ENCODE data around the gene WNT7B. TPM values are rescaled to one million over a fixed set of nuclear protein-coding genes. Genes with fewer than 3 reads are reported as not detected.
A peak's percentile ranks its signal among the peaks of the same experiment; 100 is the strongest.

Gene WNT7B
- total RNA-seq, 6 experiments from 2014 or later, result 0.10 to 0.12 TPM; not detected in 4

DNA sequence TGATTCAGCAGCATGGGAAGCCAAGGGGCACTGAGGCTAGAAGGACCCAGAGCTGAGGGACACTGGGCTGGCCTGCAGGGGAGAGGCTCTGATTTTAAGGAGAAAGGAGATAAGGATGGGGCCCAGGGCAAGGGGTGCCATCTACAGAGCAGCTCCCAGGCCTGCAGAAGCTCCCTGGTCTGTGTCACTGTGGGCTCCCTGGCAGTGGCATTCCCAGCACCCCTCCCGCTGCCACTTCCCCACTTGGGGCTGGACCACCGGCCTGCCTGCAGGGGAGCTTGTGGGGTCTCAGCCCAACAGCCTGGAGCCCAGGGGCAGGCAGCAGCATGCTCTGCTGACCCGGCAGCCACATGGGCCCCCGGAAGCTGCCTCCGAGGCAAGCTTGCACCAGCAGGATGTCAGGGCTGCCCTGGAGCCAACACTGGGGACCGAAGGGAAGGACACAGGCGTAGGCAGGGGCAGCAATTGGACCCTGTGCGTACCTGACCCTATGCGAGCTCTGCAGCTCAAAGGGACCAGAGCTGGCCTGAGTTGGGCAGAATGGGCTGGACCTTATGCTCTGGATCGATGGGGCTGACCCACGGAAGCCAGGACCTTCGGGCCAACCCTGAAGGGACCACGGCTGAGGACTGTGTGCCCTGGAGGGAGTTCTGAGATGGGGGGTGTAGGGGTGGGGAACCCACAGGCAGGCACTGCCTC lies 35.4 kb upstream of the WNT7B start:
- intact Hi-C loops (cut with DNase I), result no loop called here
- H3K4me3 ChIP-seq, result no peak overlapping the region

GRCh38 chr22:46011627-46012181 lies 34.7 kb upstream of the WNT7B start:
- DNase-seq, result peak; percentile 22 to 55 (median 41)

More for the DNA sequence above, 35.4 kb upstream of the WNT7B start:
- Histone ChIP-seq H3K36me3 (no peaks in the 10 kb centered on the region), H3K27me3 (no peaks in the 10 kb centered on the region), H3K27ac (no peak overlapping the region), H3K4me1 (peaks cover 0 to 22% (median 9%) of the 10 kb centered on the region in 4 donors), H3K9me3 (no peaks in the 10 kb centered on the region)
- DNase-seq (peak in 2 of 3 donors; percentile 32 to 57), ATAC-seq (peak in 1 of 4 donors; percentile 1)
- TF ChIP-seq, protein P1, sequence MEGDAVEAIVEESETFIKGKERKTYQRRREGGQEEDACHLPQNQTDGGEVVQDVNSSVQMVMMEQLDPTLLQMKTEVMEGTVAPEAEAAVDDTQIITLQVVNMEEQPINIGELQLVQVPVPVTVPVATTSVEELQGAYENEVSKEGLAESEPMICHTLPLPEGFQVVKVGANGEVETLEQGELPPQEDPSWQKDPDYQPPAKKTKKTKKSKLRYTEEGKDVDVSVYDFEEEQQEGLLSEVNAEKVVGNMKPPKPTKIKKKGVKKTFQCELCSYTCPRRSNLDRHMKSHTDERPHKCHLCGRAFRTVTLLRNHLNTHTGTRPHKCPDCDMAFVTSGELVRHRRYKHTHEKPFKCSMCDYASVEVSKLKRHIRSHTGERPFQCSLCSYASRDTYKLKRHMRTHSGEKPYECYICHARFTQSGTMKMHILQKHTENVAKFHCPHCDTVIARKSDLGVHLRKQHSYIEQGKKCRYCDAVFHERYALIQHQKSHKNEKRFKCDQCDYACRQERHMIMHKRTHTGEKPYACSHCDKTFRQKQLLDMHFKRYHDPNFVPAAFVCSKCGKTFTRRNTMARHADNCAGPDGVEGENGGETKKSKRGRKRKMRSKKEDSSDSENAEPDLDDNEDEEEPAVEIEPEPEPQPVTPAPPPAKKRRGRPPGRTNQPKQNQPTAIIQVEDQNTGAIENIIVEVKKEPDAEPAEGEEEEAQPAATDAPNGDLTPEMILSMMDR (IDR thresholded peaks at IDR 0.05), result no peak
- TF ChIP-seq POLR2A (IDR thresholded peaks at IDR 0.05), result no peak
- WGBS (ENCODE audit: insufficient coverage, low coverage, low lambda C conversion rate, missing lambda C conversion rate), result 22% methylated on average over 4 of the region's 13 CpGs

DNA sequence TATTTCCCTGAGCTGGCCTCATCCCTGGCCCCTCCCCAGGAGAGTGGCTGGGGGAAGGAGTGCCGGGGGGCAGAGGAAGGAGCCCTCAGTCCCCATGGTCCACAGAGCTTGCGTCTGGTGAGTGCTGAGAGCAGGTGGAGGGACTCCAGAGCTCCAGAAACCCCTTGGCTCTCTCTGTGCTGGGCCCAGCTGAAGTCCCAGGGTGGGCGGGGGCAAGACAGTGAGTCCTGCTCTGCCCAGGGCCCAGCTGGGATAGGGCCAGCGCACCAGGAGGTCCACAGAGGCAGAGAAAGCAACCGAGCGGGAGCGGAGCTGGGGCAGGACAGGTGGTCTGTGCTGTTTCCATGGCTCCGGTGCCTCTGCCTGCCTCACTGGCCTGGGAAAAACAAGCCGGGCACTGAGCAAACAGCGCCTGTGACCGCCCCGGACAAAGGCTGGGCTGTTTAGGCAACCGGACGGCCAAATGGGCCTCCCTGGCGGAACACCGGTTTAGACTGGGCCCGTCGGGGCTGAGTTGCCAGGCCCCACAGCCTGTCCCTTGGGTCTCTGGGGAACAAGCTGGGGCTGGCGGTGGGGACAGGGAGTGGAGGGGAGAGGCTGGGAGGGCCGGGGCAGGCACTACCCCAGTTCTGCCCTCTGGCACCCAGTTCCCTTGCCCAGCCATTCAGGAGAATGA lies 34.1 kb upstream of the WNT7B start:
- no peak overlapping the region for H3K27ac ChIP-seq
- 75% methylated on average over 4 of the region's 20 CpGs for WGBS (ENCODE audit: insufficient coverage, low coverage, low lambda C conversion rate, missing lambda C conversion rate)
- peak; percentile 45 to 69 (median 61) for DNase-seq

More at GRCh38 chr22:46011627-46012181, 34.7 kb upstream of the WNT7B start:
- no peak for ATAC-seq
- Histone ChIP-seq H3K4me1 (peaks cover 0 to 28% (median 9%) of the 10 kb centered on the region in 4 donors), H3K9me3 (no peaks in the 10 kb centered on the region), H3K27me3 (no peaks in the 10 kb centered on the region), H3K36me3 (no peaks in the 10 kb centered on the region), H3K4me3 (no peak overlapping the region), H3K27ac (no peak overlapping the region)
- TF ChIP-seq, protein P1 (IDR thresholded peaks at IDR 0.05), result no peak
- no peak for TF ChIP-seq POLR2A (IDR thresholded peaks at IDR 0.05)
- no CpG with 5 or more reads among the region's 18 CpGs for WGBS (ENCODE audit: insufficient coverage, low coverage, low lambda C conversion rate, missing lambda C conversion rate)
- intact Hi-C loops (cut with DNase I), result no loop called here

GRCh38 chr22:46010207-46010867 lies 33.4 kb upstream of the WNT7B start:
- TF ChIP-seq, protein P1 (IDR thresholded peaks at IDR 0.05), result no peak
- no peak for TF ChIP-seq POLR2A (IDR thresholded peaks at IDR 0.05)
- no peaks in the 10 kb centered on the region for H3K9me3 ChIP-seq
- no peak for ATAC-seq
- peaks cover 0 to 33% (median 12%) of the 10 kb centered on the region in 4 donors for H3K4me1 ChIP-seq
- H3K36me3 ChIP-seq, result no peaks in the 10 kb centered on the region
- peak in 2 of 3 donors; percentile 2 to 35 for DNase-seq
- WGBS (ENCODE audit: insufficient coverage, low coverage, low lambda C conversion rate, missing lambda C conversion rate), result 77% methylated on average over 4 of the region's 8 CpGs
- no peak overlapping the region for H3K4me3 ChIP-seq
- intact Hi-C loops (cut with DNase I), result no loop called here
- H3K27me3 ChIP-seq, result no peaks in the 10 kb centered on the region
- H3K27ac ChIP-seq, result no peak overlapping the region

More for the DNA sequence above, 34.1 kb upstream of the WNT7B start:
- Histone ChIP-seq H3K9me3 (no peaks in the 10 kb centered on the region), H3K36me3 (no peaks in the 10 kb centered on the region), H3K4me1 (peaks cover 0 to 33% (median 12%) of the 10 kb centered on the region in 4 donors), H3K4me3 (no peak overlapping the region), H3K27me3 (no peaks in the 10 kb centered on the region)
- intact Hi-C loops (cut with DNase I), result no loop called here
- ATAC-seq, result peak in 3 of 4 donors; percentile 4 to 31 (median 8)
- no peak for TF ChIP-seq POLR2A (IDR thresholded peaks at IDR 0.05)
- TF ChIP-seq, protein P1 (IDR thresholded peaks at IDR 0.05), result no peak
